Measurements from ENCODE around the gene RNF151.
A peak's percentile ranks its signal among the peaks of the same experiment; 100 is the strongest.
"Not testable (repeated sequence)": the region's sequence is repeated elsewhere in the genome, so short reads cannot be mapped to it uniquely, and the experiment has no call there.

Gene RNF151, protein sequence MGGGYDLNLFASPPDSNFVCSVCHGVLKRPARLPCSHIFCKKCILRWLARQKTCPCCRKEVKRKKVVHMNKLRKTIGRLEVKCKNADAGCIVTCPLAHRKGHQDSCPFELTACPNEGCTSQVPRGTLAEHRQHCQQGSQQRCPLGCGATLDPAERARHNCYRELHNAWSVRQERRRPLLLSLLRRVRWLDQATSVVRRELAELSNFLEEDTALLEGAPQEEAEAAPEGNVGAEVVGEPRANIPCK

DNA sequence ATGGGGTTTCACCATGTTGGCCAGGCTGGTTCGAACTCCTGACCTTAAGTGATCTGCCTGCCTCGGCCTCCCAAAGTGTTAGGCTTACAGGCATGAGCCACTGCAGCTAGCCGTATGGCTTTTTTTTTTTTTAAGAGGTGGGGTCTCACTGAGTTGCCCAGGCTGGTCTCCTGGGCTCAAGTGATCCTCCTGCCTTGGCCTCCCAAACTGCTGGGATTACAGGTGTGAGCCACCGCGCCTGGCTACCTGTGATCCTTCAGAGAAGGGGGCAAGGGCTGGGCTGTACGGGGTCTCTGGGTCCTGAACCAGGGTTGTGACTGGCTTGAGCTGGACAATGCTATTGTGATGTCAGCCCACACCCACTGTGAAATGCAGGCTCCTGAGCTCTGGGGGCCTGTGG is at the start of gene RNF151:
RNF151 (plus strand) TSS at position 397 of the 400 bp plus-strand sequence. CDS start 26 bp downstream, outside the sequence.
- no peak for DNase-seq (ENCODE audit: low read depth in 2 of 2)

DNA sequence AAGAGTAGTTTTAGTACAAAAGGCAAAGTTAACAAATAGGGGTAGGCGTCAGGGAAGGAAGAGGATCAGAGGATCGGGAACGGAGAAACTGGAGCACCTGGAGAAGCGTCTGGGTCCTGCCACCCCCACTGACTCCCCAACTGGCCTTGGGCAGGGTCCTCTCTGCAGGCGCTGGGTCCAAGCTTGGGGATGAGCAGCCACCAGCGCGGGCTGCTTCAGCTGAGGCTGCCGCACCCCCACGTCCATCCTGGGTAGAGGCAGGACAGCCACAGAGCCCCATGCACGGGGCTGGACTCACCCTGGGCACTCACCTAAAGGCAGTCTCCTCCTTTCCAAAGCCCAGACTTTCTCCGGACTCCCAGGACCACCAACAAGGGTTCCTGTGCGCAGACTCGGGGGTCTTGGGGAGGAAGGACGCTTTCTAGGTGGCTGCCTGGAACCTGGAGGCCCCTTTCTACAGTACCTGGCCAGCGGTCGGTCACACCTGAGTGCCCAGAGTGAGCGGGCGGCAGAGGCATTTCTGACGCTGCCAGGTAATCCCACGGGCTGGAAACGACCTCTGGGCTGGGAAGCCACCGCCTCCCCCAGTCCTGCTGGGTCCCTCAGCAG is 49.5 kb upstream of the RNF151 start:
- no peak for DNase-seq (ENCODE audit: low read depth in 2 of 2)

DNA sequence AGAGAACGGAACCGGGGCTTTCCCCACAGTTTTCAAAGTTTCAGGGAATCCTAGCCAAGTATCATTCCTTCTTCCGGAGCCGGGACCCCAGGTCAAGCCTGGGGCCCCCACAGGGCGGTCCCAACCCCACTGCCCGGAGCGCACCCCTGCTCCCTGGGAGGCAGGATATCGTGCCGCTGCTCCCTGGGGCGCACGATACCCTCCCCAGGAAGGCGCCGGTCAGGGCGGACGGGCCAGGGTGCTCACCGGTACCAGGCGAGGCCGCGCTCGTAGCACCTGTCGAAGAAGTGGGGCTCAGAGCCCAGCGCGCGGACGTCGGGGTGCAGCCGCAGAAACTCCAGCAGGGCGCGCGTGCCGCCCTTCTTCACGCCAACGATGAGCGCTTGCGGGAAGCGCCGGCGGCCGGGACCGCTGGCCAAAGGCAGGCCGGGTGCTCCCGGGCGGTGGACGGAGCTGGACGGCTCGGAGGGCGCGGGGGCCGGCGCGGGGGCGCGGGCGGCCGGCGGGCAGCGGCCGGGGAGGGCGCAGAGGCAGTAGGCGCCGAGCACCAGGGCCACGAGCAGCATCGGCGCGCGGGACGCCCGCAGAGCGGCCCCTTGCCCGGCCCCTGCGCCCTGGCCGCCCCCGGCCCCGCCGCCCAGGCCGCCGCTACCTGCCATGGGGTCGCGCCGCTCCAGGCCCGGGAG is 48.8 kb upstream of the RNF151 start:
- DNase-seq (ENCODE audit: low read depth in 2 of 2) = no peak

DNA sequence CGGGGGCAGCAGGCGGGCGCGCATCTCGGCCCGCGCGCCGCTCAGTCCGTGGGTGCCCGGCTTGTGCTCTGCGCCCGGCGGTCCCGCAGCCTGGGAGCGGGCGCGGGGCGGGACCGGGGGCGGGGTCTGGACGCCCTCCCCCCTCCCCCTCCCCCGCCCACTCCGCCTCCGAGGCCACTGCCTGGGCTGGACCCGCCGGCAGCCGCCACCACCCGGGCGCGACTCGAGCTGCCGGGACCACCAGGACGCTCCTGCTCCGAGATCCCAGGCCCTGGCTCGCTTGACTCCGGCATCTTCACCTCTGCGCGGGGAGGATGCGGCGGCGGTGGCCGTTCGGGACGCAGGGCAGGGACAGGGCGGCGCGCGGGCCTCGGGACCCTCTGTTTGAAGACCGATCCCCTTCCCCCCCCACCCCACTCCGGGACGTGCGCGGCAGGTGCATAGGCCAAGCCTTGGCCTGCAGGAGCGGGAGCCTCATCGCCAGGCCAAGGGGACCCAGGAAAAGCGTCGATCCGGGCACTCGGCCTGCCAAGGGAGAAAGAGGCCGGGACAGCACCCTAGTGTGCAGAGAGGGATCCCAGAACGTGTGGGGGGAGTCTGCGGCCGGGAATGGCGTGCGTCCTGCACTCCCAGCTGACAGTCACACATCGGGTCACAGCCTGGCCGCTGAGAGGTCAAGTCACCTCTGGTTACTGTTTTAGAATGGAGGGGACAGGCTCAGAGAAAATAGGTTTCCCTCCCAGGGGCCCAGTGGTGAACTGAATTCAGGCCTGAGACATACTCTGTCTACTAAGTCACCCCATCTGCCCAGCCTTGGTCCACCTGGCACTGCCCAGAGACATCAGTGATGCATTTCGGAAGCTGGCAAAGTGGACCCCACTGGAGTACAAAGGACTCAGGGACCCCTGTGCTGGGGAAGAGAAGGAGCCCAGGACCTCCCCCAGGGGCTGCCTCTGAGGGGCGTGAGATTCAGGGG is 48.0 kb upstream of the RNF151 start, which contains the start of gene HS3ST6:
HS3ST6 (minus strand) TSS at position 65 of the 976 bp plus-strand sequence. CDS start 92 bp downstream, outside the sequence.
- DNase-seq (ENCODE audit: low read depth in 2 of 2) = no peak

DNA sequence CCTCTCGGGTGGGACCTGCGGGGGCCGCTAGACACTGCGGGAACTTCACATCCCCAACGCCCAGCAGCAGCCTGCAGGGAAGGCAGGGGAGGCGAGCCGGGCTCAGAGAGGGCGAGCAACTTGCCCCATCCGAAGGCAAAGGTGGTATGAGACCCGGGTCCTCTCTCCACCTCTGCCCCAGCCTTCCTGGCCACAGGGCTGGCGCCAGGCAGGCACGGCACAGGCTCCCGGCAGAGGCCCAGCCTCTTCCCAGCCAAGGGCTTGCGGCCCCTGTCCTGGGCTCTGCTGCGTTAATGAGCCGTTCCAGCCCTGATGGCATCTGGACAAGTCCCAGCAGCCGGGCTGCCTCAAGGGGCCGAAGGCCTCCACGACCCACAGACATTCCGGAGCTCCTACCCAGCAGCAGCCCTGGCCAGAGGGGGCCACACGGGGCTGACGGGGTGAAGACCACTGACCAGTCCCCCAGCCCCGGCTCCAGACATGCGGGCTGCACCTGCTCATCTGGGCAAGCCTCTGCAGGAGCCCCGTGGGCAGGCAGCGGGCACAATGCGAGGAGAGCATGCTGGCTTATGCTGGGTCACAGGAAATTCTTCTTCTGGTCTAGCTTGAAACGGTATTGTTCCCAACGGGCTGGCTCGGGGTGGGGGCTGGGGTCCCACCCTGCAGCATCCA is 47.2 kb upstream of the RNF151 start:
- no peak for DNase-seq (ENCODE audit: low read depth in 2 of 2)

DNA sequence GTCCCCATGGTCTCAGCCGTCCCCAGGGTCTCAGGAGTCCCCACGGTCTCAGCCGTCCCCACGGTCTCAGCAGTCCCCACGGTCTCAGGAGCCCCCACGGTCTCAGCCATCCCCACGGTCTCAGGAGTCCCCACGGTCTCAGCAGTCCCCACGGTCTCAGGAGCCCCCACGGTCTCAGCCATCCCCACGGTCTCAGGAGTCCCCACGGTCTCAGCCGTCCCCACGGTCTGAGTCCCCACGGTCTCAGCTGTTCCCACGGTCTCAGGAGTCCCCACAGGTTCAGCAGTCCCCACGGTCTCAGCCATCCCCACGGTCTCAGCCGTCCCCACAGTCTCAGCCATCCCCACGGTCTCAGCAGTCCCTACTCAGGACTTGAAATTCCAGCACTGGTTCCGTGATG is 46.5 kb upstream of the RNF151 start:
- not testable (repeated sequence) for DNase-seq (ENCODE audit: low read depth in 2 of 2)

DNA sequence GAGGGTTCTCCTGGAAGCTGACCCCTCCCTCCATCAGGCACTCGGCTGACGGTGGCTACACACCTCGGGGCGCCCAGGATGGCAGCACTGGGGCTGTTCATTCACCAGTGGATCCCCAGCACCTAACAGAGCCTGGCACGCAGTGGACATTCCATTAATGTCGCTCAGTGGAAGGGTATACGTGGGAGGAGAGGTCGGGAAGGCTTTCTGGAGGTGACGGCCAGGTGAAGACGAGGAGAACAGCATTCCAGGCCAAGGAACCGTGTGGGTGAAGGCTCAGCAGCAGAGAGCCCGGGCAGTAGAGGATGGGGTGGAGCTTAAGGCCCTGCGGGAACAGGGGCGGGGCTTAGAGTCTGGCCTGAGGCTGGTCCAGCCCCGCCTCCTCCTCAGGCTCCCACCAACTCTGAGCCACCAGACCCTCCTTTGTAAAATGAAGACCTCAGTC is 45.9 kb upstream of the RNF151 start:
- no peak for DNase-seq (ENCODE audit: low read depth in 2 of 2)

DNA sequence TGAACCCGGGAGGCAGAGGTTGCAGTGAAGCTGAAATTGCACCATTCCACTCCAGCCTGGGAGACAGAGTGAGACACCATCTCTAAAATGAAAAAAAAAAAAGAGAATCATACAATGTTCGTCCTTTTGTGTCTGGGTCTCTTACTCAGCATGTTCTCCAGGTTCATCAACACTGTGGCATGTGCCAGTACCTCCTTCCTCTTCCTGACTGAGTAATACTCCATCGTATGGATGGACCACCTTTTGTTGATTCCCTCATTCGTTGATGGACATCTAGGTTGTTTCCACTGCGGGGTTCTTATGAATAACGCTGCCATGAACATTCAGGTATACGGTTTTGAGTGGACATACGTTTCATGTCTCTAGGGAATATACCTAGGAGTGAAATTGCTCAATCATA is 44.3 kb upstream of the RNF151 start:
- no peak for DNase-seq (ENCODE audit: low read depth in 2 of 2)

DNA sequence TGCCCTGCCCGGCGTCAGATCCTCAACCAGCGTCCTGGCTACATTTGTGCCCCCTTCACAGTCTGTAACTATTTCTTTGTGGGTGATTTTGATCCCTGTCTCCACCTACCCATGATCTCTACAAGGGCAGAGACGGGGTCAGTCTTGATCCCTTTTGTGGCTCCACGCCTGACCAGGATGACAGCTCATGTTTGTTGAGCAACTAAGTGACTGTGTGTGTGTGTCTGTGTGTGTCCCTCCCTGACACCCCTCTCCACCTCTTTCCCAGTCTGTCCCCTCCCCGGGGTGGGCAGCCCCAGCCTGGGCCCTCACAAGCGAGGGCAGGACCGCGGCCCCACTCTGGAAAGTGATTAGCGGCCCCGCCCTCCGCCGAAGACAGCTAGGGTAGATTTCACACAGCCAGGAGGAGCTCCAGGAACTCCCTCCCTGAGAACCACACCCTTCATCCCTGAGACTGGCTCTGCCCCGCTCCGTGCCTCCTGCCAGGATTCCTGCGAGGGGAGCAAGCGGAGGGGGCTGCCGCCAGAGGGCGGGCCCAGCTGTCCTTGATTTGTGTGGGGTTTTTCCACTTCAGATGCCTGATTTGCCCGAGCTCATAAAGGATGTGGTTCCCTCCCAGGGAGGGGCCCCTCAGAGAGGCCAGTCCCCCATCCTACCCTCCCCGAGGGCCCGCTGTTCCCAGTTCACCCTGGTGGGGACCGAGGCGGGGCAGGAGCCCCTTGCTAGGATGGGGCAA is 43.2 kb upstream of the RNF151 start:
- DNase-seq (ENCODE audit: low read depth in 2 of 2) = peak in 1 of 2 experiments; percentile 20

DNA sequence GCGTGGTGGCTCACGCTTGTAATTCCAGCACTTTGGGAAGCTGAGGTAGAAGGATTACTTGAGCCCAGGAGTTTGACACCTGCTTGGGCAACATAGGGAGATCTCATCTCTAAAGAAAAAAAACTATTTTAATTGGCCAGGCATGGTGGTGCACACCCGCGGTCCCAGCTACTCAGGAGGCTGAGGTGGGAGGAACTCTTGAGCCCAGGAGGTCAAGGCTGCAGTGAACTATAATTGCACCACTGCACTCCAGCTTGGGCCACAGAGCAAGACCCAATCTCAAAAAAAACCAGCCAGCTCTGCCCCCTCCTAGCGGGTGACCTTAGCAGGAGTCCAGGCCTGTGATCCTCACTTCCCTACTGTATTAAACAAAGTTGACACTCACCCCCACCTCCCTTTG is 42.6 kb upstream of the RNF151 start:
- no peak for DNase-seq (ENCODE audit: low read depth in 2 of 2)

DNA sequence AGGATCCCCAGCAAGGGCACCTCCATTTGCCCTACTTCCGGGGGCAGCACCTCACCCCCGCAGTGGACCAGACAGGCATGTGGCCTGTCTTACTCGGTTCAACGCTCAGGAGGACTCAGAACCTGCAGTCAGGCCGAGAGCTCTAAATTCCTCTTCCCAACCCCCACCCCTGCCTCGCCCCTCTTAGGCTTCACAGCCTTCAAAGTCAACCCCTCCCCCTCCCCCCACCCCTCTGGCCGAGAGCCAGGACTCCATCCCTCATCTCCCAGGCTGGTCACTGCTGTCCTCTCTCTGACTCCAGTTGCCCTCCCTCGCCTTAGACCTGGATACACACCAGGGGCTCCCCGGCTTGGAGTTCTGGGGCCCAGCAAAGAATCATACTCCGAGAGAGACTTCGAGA is 40.4 kb upstream of the RNF151 start:
- DNase-seq (ENCODE audit: low read depth in 2 of 2) = no peak

DNA sequence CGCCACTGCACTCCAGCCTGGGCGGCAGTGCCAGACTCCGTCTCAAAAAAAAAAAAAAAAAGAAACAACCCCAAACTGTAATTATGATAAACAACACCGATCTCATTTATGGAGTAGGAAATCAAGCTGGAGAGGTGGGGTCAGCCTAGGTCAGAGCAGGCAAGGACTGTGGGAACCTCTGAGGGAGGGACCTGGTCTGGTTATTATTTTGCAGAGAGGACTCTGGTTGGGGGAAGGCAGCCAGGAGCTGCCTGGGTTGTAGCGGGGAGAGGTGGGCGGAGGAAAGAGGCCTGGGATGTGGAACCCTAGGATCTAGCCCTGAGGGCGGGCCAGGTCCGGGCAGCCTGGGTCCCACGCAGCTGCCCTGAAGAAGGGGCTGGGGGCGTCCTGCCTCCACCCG is 37.6 kb upstream of the RNF151 start:
- DNase-seq (ENCODE audit: low read depth in 2 of 2) = no peak

DNA sequence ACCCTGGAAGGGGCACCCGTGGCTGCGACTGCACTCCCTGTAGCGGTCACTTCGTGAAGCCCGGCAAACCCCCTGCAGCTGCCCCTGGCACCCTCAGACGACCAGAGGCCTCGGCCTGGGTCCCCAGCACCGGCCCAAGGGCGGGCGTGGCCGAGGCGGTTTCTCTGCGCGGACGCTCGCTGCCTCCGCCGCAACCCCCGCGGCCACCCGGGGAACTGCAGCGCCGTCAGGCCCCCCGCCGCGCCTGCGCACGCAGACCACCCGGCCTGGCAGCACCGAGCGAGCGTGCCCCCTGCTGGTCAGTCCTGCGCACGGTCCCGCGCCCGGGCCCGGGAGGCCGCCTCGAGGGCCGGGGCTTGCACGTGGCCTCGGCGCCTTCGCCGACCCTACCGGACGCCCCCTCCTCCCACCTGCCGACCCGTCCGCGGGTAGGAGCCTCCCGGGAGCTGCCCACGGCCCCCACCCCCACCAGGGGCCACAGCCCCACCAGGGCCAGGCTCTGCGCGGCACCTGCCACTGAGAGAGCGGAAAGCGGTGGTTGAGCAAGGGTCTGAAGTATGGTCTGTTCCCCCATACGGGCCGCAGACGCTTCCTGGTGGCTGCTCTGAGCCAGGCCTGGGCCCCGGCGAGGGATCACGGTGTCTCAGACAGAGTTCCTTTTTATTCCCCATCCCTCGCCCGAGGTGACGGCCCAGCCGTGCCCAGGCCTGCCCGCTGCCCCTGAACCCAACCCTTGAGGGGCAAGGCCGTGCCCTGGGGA is 36.9 kb upstream of the RNF151 start:
- DNase-seq (ENCODE audit: low read depth in 2 of 2) = peak; percentile 47 to 60

DNA sequence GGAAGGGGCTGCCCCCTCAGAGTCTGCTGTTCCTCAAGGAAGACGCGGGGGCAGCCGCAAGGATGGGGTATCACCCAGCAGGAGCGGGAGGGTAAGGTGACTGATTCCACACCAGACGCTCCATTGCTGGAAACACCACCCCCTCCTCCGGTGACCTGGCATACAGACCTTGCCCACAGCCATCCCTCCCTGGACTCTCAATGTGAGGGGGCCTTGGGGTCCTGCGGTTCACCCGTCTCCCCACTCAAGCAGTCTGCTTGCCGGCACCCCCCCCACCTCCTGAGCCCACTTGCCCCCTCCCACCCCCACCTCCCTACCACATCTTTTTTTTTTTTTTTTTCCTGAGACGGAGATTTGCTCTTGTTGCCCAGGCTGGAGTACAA is 36.3 kb upstream of the RNF151 start:
- DNase-seq (ENCODE audit: low read depth in 2 of 2) = no peak

DNA sequence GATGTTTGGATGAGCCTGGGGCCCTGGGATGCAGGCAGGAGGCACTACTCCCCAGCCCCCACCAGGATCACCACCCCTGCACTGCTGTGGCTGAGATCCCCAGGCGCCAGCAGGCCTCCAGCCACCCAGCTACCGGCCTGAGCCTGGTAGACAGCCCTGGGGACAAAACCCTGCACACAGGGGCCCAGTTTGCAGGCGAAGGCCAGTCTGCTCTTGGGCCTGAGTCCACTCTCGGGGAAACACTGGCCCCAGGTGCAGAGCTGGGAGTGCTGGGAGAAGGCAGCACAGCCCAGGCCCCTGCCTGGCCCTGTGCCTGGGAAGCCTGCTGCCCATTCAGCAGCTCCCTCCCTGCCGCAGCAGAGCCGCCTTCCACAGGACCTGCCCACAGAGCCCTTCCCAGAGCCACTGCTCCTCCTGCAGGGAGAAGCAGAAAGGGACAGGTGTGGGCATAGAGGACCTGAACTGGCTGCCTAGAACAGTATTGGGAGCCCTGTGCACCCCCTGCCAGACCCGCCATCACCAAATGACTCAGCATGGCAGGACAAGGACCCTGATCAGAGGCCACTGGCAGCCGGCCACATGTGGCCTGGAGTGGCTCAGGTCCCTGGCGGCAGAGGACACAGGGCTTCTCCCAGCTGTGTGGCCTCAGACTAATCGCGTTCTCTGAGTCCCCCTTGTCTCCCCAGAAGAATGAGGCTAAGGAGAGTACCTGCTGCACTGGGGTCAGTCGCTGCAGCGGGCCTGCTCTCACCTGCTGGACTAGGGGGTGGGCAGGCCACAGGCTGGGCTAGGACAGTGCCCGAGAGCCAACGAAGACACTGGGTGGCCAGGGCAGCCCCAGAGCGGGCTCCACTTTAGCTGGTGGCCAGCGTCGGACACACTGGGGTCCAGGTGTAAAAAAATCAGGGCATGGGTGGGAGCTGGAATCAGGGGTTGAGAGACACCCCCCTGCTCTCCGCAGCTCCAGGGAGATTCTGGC is 34.3 kb upstream of the RNF151 start:
- DNase-seq (ENCODE audit: low read depth in 2 of 2) = no peak

DNA sequence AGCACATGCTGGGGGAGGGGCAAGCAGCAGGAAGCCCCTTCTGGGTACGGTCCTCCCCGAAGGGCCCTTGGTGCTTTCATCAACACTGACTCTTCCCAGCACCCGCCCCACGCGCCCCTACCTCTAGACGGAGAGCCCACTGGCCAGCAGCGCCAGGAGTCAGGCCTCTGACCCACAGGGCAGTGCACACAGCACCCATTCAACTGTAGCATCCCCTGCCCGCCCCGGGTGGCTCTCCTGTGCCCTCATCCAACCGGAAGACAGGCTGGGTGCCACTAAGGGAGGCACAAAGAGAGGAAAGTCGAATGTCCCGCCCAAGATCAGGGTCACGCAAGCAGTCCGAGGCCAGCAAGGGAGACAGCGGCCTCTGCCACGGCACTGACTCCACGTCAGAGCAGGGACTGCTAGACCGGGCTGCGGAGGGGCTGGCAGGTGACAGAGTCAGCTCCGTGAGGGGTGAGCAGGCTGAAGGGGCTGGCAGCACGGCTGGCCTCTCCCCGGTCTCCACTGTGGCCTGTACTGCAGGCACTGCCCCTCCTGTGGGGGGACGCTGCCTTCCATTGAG is 33.5 kb upstream of the RNF151 start:
- no peak for DNase-seq (ENCODE audit: low read depth in 2 of 2)

DNA sequence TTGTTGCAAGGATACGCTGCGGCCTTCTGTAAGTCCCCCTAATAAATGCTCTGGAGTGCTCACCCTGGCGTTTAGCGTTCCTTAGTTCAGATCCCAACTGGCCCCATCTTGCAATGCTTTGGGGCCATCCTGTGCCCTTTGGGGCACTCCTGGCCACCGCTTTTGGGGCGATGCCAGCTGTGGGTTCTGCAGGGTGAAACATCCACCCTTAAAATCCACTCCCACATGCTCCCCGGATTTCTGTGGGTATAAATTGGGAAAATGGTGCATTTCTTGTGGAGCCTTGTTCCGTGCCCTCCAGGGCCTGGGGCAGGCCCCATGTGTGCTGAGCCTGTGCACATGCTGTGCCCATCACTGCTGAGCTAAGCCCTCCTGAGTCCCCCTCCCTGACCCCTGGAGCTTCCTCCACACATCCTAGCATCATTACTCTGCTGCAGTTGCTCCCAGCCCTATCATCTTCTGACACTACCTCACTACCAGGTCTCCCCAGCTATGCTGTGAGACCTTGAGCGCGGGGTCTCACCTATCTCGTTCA is 29.6 kb upstream of the RNF151 start:
- no peak for DNase-seq (ENCODE audit: low read depth in 2 of 2)

DNA sequence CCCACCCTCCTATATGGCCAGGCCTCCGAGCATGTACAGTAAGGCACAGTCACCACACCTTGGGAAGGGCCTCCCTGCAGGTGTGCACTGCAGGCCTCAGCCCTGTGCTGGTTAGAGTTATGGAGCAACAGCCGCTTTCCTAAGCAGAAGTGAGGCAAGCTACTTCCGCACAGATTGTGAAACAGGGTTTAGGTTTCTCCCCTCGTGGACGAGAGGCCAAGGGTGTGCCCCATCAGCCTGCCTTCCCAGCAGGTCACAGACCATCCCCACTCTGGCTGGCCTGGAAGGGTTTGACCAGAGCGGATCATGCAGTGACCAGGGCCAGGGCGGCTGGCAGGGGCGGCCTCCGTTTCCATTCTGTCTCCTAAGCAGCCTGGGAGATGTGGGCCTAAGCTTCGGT is 28.3 kb upstream of the RNF151 start:
- DNase-seq (ENCODE audit: low read depth in 2 of 2) = no peak

Data from fibroblast of skin of left quadriceps (primary cell).